PC-3 (cell line): Measurements from ENCODE around the gene GRIN3A.

ENCODE experiments used
- EZH2phosphoT487 ChIP-seq: fragments of 300-600 bp; sonication (generic); IDR thresholded peaks from 2 replicates; pipeline ENCODE4 v1.6.1; 2018; ENCODE audit warnings: mild to moderate bottlenecking, antibody characterized with exemption, low read length, borderline replicate concordance
- TF ChIP-seq, protein P1 (sequence below): fragments of 300-600 bp; sonication (generic); conservative IDR thresholded peaks from 2 replicates; pipeline ENCODE4 v1.5.1; 2017; ENCODE audit warnings: antibody characterized with exemption, low read depth, mild to moderate bottlenecking, low read length

DNA sequence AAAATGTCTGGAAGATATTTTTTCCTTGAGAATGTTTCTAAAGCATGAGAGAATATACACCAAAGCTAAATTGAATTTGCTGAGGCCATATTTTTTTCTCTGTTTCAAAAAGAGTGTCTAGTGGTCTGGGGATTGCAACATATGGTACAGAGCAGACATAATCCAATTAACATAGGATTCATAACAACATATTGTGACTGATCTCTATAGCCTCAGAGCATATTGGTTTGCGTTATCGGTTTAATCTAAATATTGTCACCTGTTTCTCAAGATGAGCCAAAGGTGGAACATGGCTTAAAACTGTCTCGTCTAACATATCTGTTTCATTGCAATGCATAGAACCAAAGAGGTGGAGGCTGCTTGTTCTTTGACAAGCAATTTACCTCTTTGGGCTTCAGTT, 147.5 kb downstream of the GRIN3A start:
- TF ChIP-seq, protein P1, sequence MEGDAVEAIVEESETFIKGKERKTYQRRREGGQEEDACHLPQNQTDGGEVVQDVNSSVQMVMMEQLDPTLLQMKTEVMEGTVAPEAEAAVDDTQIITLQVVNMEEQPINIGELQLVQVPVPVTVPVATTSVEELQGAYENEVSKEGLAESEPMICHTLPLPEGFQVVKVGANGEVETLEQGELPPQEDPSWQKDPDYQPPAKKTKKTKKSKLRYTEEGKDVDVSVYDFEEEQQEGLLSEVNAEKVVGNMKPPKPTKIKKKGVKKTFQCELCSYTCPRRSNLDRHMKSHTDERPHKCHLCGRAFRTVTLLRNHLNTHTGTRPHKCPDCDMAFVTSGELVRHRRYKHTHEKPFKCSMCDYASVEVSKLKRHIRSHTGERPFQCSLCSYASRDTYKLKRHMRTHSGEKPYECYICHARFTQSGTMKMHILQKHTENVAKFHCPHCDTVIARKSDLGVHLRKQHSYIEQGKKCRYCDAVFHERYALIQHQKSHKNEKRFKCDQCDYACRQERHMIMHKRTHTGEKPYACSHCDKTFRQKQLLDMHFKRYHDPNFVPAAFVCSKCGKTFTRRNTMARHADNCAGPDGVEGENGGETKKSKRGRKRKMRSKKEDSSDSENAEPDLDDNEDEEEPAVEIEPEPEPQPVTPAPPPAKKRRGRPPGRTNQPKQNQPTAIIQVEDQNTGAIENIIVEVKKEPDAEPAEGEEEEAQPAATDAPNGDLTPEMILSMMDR, result no peak
- TF ChIP-seq EZH2phosphoT487, result no peak
